ENCODE data around the gene SBK3. TPM values are rescaled to one million over a fixed set of nuclear protein-coding genes. Genes with fewer than 3 reads are reported as not detected.

The SBK3 gene
- total RNA-seq, 1 donor from 2014 or later: not detected

DNA sequence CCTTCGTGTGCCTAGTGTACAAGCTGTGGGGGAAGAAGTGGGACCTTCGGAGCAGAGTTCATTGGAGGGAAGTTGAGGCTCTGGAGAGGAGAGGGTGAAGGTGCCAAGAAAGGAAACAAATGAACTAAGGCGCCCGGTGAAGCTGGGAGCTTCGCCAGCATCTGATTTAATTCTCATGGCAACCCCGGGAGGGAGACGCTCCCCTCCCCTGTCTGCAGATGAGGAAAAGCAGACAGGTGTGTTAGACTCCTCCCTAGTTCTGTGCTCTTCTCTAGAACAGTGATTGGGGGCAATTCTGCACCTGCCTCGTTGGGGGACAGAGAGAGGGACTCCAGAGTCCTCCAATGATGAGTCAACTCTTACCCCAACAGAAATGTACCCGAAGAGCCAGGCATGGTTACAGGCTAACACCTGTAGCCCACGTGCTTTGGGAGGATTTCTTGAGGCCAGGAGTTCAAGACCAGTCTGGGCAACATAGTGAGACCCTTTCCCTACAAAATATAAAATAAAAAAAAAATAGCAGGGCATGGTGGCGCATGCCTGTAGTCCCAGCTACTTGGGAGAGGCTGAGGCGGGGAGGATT lies 52.9 kb downstream of the SBK3 start:
- no peaks in the 10 kb centered on the region for H3K27me3 ChIP-seq

DNA sequence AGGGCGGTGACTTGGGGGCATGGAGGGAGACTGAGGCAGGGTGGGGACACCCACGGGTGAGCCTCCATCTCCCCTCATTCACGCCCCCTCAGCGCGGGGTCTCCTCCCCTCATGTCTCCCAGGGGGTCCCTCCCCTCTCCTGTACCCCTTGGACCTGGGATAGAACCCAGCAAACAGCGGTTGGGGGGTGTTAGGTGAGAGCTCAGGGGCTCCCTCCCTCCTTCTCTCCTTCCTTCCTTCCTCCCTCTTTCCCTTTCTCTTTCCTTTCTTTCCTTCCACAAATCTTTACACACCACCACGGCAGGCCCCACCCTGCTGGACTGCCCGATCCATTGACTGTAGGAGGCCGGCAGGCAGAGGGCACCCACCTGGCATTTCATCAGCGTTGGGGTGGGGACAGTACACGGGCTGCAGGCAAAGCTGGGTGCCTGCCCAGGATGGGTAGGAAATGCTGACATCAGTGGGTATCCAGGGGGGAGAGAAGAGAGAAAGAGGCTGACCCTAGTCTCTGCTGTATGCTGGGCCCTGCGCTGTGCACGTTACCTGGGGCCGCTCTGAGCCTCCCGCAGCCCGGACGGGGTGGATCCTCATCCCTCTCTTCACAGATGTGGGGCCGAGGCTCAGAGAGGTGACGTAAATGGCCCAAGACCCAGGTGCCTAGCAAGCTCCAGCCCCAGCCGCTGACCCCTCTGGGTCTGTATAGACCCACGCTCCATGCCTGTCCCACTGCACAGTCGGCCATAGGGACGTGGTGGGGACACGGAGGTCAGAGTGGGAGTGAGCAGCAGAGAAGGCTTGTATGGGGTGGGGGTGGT lies 53.6 kb downstream of the SBK3 start:
- intact Hi-C loops (cut with DNase I): no loop called here
- no peaks in the 10 kb centered on the region for H3K27me3 ChIP-seq
- peak overlapping the region; percentile 95 for H3K27ac ChIP-seq
- H3K9me3 ChIP-seq: no peaks in the 10 kb centered on the region
- H3K4me3 ChIP-seq: no peak overlapping the region
- peaks cover 67% of the 10 kb centered on the region for H3K4me1 ChIP-seq
- DNase-seq (ENCODE audit: extremely low spot score in 2 of 2): no peak
- H3K36me3 ChIP-seq: no peaks in the 10 kb centered on the region
- TF ChIP-seq POLR2A (IDR thresholded peaks at IDR 0.05) (no peak), POLR2AphosphoS5 (IDR thresholded peaks at IDR 0.05; ENCODE audit: insufficient read depth in 1 of 2, low read depth in 1 of 2) (peak in 1 of 2 donors; percentile 11)

More for the DNA sequence above, 52.9 kb downstream of the SBK3 start:
- Histone ChIP-seq H3K27ac (peak overlapping the region; percentile 96), H3K36me3 (no peaks in the 10 kb centered on the region), H3K4me1 (peaks cover 60% of the 10 kb centered on the region), H3K9me3 (no peaks in the 10 kb centered on the region), H3K4me3 (no peak overlapping the region)
- intact Hi-C loops (cut with DNase I): no loop called here
- DNase-seq (ENCODE audit: extremely low spot score in 2 of 2): no peak
- no peak for TF ChIP-seq POLR2AphosphoS5 (IDR thresholded peaks at IDR 0.05; ENCODE audit: insufficient read depth in 1 of 2, low read depth in 1 of 2)
- TF ChIP-seq POLR2A (IDR thresholded peaks at IDR 0.05): no peak
- no peak for TF ChIP-seq CTCF (IDR thresholded peaks at IDR 0.05)

Other genes starting within 250 kb of the SBK3 start
- gene TMEM150B, start 220.2 kb downstream of the SBK3 start, total RNA-seq: not detected
- 19.2 TPM for gene KMT5C, start 205.7 kb downstream of the SBK3 start, total RNA-seq
- gene COX6B2, start 190.8 kb downstream of the SBK3 start, total RNA-seq: 5.2 TPM
- not detected for gene GARIN5B, start 182.3 kb downstream of the SBK3 start, total RNA-seq
- not detected for gene IL11, start 175.1 kb downstream of the SBK3 start, total RNA-seq
- not detected for gene TMEM190, start 168.7 kb downstream of the SBK3 start, total RNA-seq
- 5.9 TPM for gene TMEM238, start 161.3 kb downstream of the SBK3 start, total RNA-seq
- gene RPL28, start 159.6 kb downstream of the SBK3 start, total RNA-seq: 1,166 TPM
- gene UBE2S, start 137.8 kb downstream of the SBK3 start, total RNA-seq: 22.3 TPM
- gene SHISA7, start 102.2 kb downstream of the SBK3 start, total RNA-seq: 0.25 TPM
- 61.4 TPM for gene ISOC2, start 83.9 kb downstream of the SBK3 start, total RNA-seq
- gene C19orf85, start 80.8 kb downstream of the SBK3 start, total RNA-seq: not detected
- gene ZNF628, start 68.9 kb downstream of the SBK3 start, total RNA-seq: 2.7 TPM
- 14.2 TPM for gene NAT14, start 60.4 kb downstream of the SBK3 start, total RNA-seq
- 13.5 TPM for gene SSC5D, start 57.1 kb downstream of the SBK3 start, total RNA-seq
- not detected for gene SBK2, start 8.4 kb downstream of the SBK3 start, total RNA-seq
- gene ZNF579, start 35.3 kb upstream of the SBK3 start, total RNA-seq: 3.2 TPM
- 5.4 TPM for gene FIZ1, start 54.0 kb upstream of the SBK3 start, total RNA-seq
- 15.5 TPM for gene ZNF524, start 54.7 kb upstream of the SBK3 start, total RNA-seq
- gene ZNF865, start 60.1 kb upstream of the SBK3 start, total RNA-seq: 8.8 TPM
- gene ZNF784, start 79.0 kb upstream of the SBK3 start, total RNA-seq: 5.2 TPM
- gene ZNF580, start 95.5 kb upstream of the SBK3 start, total RNA-seq: 30.9 TPM
- 15.5 TPM for gene ZNF581, start 98.1 kb upstream of the SBK3 start, total RNA-seq
- 8.3 TPM for gene CCDC106, start 102.7 kb upstream of the SBK3 start, total RNA-seq
- 145 TPM for gene U2AF2, start 109.5 kb upstream of the SBK3 start, total RNA-seq
- 43.7 TPM for gene EPN1, start 129.7 kb upstream of the SBK3 start, total RNA-seq
- gene NLRP9, start 192.9 kb upstream of the SBK3 start, total RNA-seq: not detected
- not detected for gene RFPL4A, start 213.6 kb upstream of the SBK3 start, total RNA-seq
- not detected for gene RFPL4AL1, start 223.6 kb upstream of the SBK3 start, total RNA-seq